Measurements from ENCODE around the gene ATF6B.
"Not testable (repeated sequence)": the region's sequence is repeated elsewhere in the genome, so short reads cannot be mapped to it uniquely, and the experiment has no call there.

Gene ATF6B

DNA sequence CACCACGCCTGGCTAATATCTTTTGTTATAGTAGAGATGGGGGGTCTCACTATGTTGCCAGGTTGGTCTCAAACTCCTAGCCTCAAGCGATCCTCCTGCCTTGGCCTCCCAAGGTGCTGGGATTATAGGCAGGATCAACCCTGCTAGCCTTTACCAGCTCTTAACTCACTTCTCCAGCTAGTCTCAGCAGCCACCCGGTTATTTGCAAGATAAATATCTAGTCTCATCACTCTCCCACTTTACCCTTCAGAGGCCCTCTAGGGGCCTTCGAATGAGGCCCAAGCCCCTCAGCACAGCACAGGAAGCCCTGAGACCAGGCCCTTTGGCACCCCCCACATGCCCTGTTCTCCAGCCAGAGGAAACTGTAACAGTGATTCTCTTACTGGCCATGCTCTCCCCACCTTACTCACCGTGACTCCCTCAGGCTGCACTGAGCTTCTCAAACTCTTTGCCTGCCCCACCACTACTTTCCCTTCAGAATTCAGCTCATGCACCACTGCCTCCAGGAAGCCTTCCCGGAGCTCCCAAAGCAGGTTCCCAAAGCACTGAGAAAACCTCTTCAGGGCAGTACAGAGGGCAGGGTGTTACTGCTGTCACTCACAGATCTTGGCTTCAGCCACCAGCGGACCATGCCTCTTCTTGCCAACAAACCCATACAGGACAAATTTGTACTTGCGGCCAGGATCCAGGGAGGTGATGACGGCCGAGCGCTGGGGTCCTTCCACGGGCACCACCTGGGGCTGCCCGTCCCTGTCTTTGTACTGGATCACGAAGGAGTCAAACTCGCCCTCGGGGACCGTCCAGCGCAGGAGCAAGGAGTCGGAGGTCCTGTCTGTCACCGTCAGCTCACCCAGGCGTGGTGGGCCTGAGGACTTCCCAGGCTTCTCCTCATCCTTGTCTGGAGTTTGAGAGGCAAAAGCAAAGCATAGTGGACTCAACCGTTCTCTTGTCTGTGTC lies 44.0 kb downstream of the ATF6B start:
- in situ Hi-C loops (cut with MboI; ENCODE audit: low sequenced_read_pairs) = no loop called here

DNA sequence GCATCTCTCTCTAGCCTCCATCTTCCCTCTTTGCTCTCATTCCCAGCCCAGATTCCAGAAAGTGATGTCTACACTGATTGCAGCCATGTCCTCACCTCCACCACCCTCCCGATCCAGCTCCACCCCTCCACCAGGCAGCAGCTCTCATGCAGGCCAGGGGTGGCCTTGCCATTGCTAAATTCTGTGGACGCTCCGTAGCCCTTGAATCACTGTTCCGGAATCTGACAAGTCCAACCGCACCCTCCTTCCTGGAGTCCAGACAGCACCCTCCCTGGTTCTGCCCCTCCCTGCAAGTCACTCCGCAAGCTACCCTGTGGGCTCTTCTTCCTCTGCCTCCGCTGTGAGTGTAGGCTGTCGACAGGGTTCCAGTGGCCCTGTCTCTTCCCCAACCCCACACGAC lies 45.1 kb downstream of the ATF6B start:
- in situ Hi-C loops (cut with MboI; ENCODE audit: low sequenced_read_pairs) = no loop called here

DNA sequence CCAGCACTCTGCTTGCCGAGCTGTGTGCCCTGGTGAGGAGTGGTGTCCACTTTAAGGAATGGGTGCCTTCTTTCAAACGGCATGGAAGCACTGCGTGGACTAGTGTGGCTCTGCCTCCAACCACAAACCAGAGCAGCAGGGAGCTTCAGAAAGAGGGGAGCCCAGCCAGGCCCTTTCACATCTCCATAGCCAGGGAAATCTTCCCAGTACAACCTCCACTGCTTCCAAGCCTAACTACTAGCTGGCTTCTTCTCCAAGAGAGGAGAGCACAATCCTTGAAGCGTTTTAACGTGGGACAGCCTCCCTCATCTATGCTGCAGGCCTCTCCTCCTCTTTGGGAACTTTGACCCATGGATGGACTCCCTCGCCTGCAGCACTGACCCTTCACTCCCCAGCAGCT lies 45.6 kb downstream of the ATF6B start:
- in situ Hi-C loops (cut with MboI; ENCODE audit: low sequenced_read_pairs) = no loop called here

DNA sequence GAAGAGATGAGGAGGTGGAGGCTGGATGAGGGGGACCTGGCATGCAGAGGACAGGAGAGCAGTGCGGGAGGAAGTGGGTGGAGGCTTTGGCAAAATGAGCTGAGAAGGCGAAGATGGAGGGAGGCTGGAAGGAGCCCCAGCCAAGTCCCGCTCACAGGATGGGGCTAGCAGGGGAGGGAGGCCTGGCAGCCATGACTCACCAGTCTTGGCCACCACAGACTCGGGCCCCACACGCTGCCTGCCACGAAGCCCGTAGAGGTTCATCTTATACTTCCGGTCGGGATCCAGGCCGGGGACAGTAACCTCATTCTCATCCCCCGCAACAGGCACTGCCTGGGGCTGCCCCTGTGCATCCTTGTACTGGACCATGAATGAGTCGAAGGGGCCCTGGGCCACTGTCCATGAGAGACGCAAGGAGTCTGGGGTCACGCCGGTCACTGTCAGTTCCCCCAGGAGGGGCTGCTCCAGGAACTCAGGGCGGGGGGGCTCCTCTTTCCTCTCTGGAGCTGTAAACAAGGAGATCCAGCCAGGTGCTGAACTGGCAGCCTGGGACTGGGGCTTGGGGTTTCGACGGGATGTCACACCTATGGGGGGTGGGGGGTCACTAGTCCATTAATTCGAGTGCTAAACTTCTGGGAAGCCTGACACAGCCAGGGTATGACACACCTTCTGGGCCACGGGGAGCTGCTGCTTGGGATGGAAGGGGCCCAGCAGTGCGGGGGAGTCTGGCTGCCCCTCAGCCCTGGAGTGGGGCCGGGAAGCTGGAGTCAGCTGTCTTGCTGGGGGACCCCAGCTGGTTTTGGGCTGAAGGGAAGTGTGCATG lies 46.7 kb downstream of the ATF6B start:
- in situ Hi-C loops (cut with MboI; ENCODE audit: low sequenced_read_pairs) = no loop called here

DNA sequence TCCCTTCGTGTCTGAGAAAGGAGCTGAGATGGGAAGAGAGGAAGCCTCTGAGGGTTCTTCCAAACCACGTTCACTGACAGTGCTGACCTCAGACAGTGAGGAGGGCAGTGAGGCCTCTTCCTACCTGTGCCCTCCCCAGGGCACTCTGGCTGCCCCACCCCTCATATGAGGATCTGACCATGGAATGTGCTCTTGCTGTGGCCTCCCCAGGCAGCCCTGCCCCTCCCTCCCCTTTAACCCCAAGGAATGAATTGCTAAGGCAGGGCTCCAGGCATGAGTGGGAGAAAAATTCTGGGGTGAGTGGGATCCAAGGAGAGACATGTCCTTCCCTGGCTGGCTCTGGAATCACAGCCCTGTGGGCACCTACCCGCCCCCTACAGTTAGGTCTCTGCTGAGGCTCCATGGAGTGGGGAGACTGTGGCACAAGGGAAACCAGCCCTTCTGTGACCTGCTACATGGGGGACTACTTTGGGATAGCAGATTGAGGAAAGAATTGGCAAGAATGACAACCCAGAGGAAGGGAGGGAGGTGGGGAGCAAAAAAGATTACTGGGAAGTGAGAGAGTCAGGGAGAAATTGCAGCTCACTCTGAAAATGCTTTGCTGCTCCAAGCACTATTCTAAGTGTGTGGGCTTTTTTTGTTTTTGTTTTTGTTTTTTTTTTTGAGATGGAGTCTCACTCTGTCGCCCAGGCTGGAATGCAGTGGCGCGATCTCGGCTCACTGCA lies 48.3 kb downstream of the ATF6B start:
- in situ Hi-C loops (cut with MboI; ENCODE audit: low sequenced_read_pairs) = no loop called here

DNA sequence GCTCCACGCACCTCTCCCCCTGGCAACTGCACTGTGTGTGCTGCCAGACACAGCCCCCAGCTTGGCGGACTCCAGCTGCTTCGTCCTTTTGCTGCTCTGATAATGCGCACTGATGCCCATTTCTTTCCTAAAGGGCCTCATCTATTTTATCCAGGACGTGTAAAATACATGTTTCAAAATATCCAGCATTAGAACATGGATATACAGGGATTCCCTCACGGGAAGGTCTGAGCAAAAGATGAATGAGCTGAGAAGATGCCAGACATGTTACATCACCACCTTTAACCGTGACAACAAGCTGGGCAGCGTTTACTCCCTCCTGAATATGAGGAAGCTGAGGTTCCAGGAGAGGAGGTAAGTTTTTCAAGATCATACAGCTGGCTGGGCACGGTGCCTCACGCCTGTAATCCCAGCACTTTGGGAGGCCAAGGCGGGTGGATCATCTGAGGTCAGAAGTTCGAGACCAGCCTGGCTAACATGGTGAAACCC lies 51.7 kb downstream of the ATF6B start:
- in situ Hi-C loops (cut with MboI; ENCODE audit: low sequenced_read_pairs) = no loop called here

DNA sequence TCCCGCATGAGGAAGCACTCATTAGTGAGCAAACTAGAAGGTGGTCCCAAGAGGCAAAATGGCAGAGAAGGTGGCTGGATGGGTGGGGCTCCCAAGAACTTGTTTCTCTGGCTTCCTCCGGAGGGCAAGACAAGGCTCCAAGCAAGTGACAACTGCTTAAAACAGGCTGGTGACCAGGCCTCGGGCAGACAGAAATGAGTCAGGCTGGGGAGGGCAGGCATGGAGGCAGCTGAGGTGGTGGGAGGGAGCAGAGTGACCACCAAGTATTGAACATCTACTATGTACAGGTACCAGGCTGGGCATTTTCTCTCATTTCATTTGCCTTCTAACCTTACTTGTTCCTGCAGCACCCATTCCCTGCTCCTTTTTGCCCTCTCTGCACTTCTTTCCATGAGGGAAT lies 52.3 kb downstream of the ATF6B start:
- in situ Hi-C loops (cut with MboI; ENCODE audit: low sequenced_read_pairs) = no loop called here

DNA sequence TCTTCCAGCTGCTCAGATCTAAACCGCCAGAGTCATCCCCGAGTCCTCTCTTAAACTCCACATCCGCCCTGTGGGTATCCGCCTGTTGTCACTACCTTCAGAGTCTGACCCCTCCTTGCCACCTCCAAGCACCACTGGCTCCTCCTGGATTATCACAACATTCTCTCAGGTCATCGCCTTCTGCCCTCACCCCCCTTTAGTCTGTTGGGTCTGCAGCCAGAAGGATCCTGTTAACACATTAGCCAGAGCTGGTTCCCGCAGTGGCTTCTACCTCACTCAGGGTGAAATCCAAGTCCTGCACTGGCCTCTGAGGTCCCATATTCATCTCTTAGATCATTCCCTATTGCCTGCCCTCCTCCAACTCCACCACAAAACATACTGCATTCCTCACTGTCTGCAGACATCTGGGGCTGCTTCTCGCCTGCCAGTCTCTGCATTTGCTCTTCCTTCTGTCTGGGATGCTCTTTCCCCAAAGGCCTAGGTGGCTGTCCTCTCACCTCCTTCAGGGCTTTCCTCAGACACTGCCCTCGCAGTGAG lies 53.0 kb downstream of the ATF6B start:
- in situ Hi-C loops (cut with MboI; ENCODE audit: low sequenced_read_pairs) = no loop called here

DNA sequence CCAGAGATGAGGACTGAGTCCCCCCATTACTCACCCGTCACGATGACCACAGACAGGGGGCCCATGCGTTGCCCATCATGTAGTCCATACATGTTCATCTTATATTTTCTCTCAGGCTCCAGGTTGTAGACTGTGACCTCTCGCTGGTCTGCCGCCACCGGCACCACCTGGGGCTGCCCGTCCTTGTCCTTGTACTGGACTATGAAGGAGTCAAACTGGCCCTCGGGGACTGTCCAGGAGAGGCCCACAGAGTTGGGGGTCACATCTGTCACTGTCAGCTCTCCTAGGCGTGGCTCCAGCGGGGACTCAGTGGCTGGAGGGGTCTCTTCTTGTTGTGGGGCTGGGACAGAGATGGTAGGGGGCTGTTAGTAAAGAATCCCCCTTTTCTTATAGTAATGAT lies 54.4 kb downstream of the ATF6B start:
- in situ Hi-C loops (cut with MboI; ENCODE audit: low sequenced_read_pairs) = no loop called here

DNA sequence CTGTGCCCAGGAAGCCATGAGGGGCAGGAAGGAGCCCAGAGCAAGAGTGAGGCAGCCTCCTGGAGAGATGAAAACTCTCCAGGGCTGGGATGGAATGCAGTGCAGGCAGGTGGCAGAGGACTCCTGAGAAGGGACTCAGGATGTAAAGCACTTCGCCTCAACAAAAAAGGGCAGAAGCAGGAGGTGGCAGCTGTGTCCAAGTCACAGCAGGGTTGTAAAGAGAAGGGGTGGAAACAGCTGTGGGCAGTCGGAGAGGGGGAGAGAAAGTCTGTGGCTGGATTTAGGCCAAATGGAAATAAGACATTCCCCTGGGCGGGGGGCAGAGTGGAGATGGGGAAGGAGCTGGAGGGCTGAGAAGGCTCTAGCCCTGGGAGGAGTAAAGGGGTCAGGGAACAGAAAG lies 54.9 kb downstream of the ATF6B start:
- in situ Hi-C loops (cut with MboI; ENCODE audit: low sequenced_read_pairs) = no loop called here

DNA sequence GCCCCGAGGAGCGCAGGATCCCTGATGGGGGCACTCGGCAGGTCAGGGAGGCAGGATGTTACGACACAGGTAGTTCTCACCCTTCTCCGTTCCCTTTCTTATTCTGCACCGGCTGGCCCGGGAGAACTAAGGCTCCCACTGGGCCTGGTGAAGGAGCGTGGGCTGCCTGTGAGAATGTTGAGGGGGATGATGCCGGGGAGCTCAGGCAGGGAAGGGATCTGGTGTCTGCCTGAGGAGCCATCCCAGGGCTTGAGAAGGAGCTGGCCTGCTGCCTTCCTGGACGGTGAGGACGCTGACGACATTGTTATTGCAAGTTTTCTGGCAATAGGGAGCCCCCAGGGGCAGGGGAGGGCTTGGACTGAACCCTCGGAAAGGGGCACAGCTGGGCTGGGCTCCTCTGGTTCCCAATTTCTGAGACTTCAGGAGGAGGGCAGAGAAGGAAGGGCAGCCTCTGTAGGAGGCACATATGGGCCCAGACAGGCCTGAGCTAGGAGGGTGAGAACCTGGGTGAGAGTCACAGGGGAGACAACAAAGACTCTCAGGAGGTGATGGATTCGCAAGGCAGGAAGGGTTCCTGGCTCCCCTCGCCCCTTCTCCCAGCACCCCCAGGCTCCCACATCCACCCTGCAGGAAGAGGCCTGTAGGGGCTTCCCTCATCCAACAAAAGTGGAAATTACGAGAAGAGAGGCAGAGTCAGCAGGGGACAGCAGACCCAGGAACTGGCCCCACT lies 57.1 kb downstream of the ATF6B start:
- in situ Hi-C loops (cut with MboI; ENCODE audit: low sequenced_read_pairs) = no loop called here

DNA sequence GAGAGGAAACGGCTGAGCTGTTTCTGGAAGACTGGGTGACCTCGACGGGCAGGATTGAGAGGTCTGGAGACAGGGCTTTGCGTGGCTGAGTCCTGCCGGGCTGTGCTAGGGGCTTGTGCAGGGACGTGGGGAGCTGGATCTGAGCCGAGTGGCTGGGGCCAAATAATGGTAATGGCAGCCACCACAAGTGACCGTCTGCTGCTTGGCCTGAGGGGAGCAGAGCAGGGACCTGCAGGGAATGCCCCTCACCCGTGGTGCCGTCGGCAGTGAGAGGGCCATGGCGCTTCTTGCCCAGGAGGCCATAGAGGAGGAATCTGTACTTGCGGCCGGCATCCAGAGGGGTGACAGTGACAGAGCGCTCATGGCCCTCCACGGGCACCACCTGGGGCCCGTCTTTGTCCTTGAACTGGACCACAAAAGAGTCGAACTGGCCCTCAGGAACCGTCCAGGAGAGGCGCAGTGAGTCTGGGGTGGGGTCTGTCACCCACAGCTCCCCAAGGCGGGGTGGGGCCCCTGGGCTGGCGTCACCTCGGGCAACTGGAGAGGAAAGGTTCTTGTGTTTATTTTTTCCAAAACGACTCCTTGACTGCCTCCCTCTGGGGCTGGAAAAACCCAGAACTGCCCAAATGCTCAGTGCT lies 58.0 kb downstream of the ATF6B start:
- in situ Hi-C loops (cut with MboI; ENCODE audit: low sequenced_read_pairs) = no loop called here

DNA sequence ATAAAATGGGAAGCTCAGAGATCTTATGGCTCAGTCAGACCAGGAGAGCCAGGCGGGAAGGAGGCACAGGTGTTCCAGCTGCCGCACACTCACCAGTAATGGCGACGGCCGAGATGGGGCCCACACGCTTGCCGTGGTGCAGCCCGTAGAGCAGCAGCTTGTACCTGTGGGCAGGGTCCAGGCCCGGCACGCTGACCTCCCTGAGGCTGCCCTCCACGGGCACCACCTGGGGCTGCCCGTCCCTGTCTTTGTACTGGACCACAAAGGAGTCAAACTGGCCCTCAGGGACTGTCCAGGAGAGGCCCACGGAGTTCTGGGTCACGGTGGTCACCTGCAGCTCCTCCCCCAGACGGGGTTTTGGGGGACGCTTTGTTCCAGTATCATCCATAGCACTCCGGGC lies 58.6 kb downstream of the ATF6B start:
- in situ Hi-C loops (cut with MboI; ENCODE audit: low sequenced_read_pairs) = no loop called here

DNA sequence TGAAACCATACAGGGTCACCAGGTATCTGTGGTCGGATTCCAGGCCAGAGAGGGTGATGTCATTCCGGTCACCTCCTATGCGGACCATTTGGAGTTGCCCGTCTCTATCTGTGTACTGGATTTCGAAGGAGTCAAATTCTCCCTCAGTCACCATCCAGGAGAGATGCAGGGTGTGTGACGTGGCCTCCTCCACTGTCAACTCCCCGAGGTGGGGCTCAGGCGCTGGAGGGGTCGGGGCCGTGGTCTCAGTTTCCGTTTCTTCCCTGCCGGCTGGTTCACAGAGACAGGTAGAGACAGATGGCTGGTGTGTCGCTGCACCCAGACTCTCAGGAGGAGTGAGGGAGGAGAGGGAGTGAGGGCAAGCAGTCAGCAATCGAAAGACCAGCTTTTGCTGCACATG lies 59.2 kb downstream of the ATF6B start:
- in situ Hi-C loops (cut with MboI; ENCODE audit: low sequenced_read_pairs) = no loop called here

DNA sequence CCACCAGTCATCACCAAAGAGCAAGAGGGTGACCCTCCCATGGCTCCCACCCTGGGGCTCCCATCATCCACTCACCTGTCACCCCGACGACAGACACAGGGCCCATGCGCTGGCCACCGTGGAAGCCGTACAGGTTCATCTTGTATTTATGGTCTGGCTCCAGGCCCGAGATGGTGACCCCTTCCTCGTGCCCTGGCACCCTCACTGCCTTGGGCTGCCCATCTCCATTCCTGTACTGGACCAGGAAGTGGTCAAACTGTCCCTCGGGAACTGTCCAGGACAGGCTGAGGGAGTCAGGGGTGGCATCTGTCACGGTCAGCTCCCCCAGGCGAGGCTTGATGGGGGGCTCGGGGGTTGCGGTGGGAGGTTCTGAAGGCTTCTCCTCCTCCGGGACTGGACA lies 59.7 kb downstream of the ATF6B start:
- in situ Hi-C loops (cut with MboI; ENCODE audit: low sequenced_read_pairs) = not testable (repeated sequence)

DNA sequence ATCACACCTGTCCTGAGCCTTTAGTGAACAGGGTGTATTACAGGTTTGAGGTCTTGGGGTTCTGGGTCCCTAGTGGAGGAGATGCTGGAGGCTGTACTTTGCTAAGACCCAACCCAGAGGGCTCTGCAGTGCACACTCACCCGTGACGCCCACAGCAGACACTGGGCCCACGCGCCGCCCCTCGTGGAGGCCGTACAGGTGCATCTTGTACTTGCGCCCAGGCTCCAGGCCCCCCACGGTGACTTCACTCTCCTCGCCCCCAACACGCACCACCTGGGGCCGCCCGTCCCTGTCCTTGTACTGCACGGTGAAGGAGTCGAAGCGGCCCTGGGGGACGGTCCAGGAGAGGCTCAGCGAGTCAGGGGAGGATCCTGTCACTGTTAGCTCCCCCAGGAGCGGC lies 60.5 kb downstream of the ATF6B start:
- in situ Hi-C loops (cut with MboI; ENCODE audit: low sequenced_read_pairs) = not testable (repeated sequence)
